GM12878 (cell line): ENCODE results near the gene SESN3. TPM values are rescaled to one million over a fixed set of nuclear protein-coding genes. Genes with fewer than 3 reads are reported as not detected.
A peak's percentile ranks its signal among the peaks of the same experiment; 100 is the strongest.
"Not testable (repeated sequence)": the region's sequence is repeated elsewhere in the genome, so short reads cannot be mapped to it uniquely, and the experiment has no call there.

Source experiments
- ATAC-seq: fragments of 200-7000 bp; cut with Tn5 transposase; 3 replicates; pipeline ENCODE4 v1.9.1; 2020; ENCODE audit warnings: mild to moderate bottlenecking, moderate library complexity
- BruUV-seq: library from RNA; stranded (reverse); fragments of 400-500 nt; replicated peaks from 2 replicates; lab custom pipeline; 2021; lab: Mats Ljungman, UMichigan
- CTCF ChIA-PET: fragments of 300-600 bp; sonication (Branson Sonifier 250); formaldehyde crosslinking; extraction: SDS; loops from one replicate; lab custom pipeline; 2021; ENCODE audit warnings: inconsistent platforms; lab: Yijun Ruan, JAX
- POLR2A ChIA-PET: fragments of 350-600 bp; formaldehyde crosslinking; extraction: SDS; loops from one replicate; lab custom pipeline; 2021; ENCODE audit warnings: inconsistent platforms; lab: Charles Lee
- RAD21 ChIA-PET: fragments of 300-600 bp; sonication (Branson Sonifier 250); formaldehyde crosslinking; loops from one replicate; lab custom pipeline; 2023; ENCODE audit warnings: antibody characterized with exemption; ENCODE audit not compliant: unreplicated experiment; lab: Charles Lee
- SMC1A ChIA-PET: fragments of 300-600 bp; sonication (Branson Sonifier 250); formaldehyde crosslinking; loops from one replicate; lab custom pipeline; 2023; ENCODE audit not compliant: unreplicated experiment, uncharacterized antibody; lab: Charles Lee
- DNase-seq: peaks from one replicate; pipeline ENCODE4 v3.0.0-alpha.2; 2011; ENCODE audit warnings: low read depth, low spot score
- FAIRE-seq: peaks from 3 replicates; lab custom pipeline; 2011; peaks lifted over from hg19 to GRCh38; lab: Jason Lieb, UNC
- H2AFZ ChIP-seq: 2 replicates; pipeline ENCODE4 v1.6.0; 2011; ENCODE audit warnings: low read depth, low read length, control low read depth; ENCODE audit not compliant: control insufficient read depth
- H3K27ac ChIP-seq: 2 replicates; pipeline ENCODE4 v1.5.1; 2011; ENCODE audit warnings: control low read depth; ENCODE audit not compliant: control insufficient read depth, insufficient read depth
- H3K27me3 ChIP-seq, 2 experiments: replicated peaks in 1 of 2; 2 replicates each; pipeline versions ENCODE4 v1.6.0 to v1.6.1; 2011; ENCODE audit warnings: low read length in 1 of 2; ENCODE audit not compliant: control insufficient read depth in 2 of 2, insufficient read depth in 2 of 2
- H3K36me3 ChIP-seq, 2 experiments: 2 replicates each; pipeline ENCODE4 v1.5.1; 2011; ENCODE audit warnings: low read length in 1 of 2; ENCODE audit not compliant: control insufficient read depth in 2 of 2, insufficient read depth in 2 of 2
- H3K4me1 ChIP-seq: 2 replicates; pipeline ENCODE4 v1.6.1; 2011; ENCODE audit warnings: mild to moderate bottlenecking, low read length, moderate library complexity, mixed read lengths; ENCODE audit not compliant: control insufficient read depth, insufficient read depth
- H3K4me2 ChIP-seq: 2 replicates; pipeline ENCODE4 v1.6.0; 2011; ENCODE audit warnings: control low read depth; ENCODE audit not compliant: control insufficient read depth, insufficient read depth
- H3K4me3 ChIP-seq: fragments of 200-600 bp; sonication (generic); 2 replicates; pipeline ENCODE4 v1.5.1; 2016
- H3K79me2 ChIP-seq: 2 replicates; pipeline ENCODE4 v1.6.0; 2011; ENCODE audit warnings: low read length; ENCODE audit not compliant: control insufficient read depth, insufficient read depth
- H3K9ac ChIP-seq: 2 replicates; pipeline ENCODE4 v1.8.0; 2011; ENCODE audit warnings: low read length, control low read depth, mixed read lengths; ENCODE audit not compliant: control insufficient read depth, insufficient read depth
- H3K9me3 ChIP-seq: replicated peaks from 3 replicates; pipeline ENCODE4 v1.5.1; 2011; ENCODE audit warnings: mild to moderate bottlenecking, low read length; ENCODE audit not compliant: control insufficient read depth, insufficient read depth
- H4K20me1 ChIP-seq: 2 replicates; pipeline ENCODE4 v1.6.0; 2011; ENCODE audit not compliant: control insufficient read depth, insufficient read depth
- BACH1 ChIP-seq: fragments of 450-650 bp; IDR thresholded peaks from 2 replicates; pipeline ENCODE4 v1.6.1; 2017; ENCODE audit warnings: mild to moderate bottlenecking, borderline replicate concordance
- CBX5 ChIP-seq: sonication (generic); IDR thresholded peaks from 2 replicates; pipeline ENCODE4 v1.6.1; 2016; ENCODE audit warnings: low read depth, moderate library complexity, mild to moderate bottlenecking, inconsistent platforms
- CREB1 ChIP-seq: IDR thresholded peaks from 2 replicates; pipeline ENCODE4 v1.6.1; 2012; ENCODE audit warnings: low read depth, mild to moderate bottlenecking, inconsistent platforms
- HDAC6 ChIP-seq: fragments of 200-600 bp; sonication (generic); IDR thresholded peaks from one replicate; pipeline ENCODE4 v1.8.0; 2017; ENCODE audit warnings: antibody characterized with exemption; ENCODE audit not compliant: unreplicated experiment
- MEF2B ChIP-seq: fragments of 450-650 bp; IDR thresholded peaks from 2 replicates; pipeline ENCODE4 v1.6.1; 2018; ENCODE audit warnings: mild to moderate bottlenecking, moderate library complexity; ENCODE audit not compliant: partially characterized antibody, poor library complexity, severe bottlenecking
- PKNOX1 ChIP-seq: fragments of 450-650 bp; IDR thresholded peaks from 2 replicates; pipeline ENCODE4 v1.6.1; 2016; ENCODE audit warnings: mild to moderate bottlenecking
- RFX5 ChIP-seq: IDR thresholded peaks from 2 replicates; pipeline ENCODE4 v1.6.1; 2011; ENCODE audit warnings: low read depth, low read length, improper control_type of control experiment
- STAT1 ChIP-seq: fragments of 450-650 bp; conservative IDR thresholded peaks from 2 replicates; pipeline ENCODE4 v1.6.1; 2014; ENCODE audit warnings: antibody characterized with exemption, mild to moderate bottlenecking
- WGBS: methylation state at CpG from one replicate; pipeline ENCODE4 v1.1.6; 2016; ENCODE audit warnings: low lambda C conversion rate; ENCODE audit not compliant: insufficient replicate concordance, insufficient coverage; ENCODE audit errors: missing lambda C conversion rate; 5-methylcytosine and 5-hydroxymethylcytosine counted together
- in situ Hi-C: fragments of 300-500 bp; cut with MboI; formaldehyde crosslinking; loops from 9 replicates; pipeline ENCODE4 v1.14.3; 2018; ENCODE audit warnings: mixed read lengths
- intact Hi-C: fragments of 100-400 bp; cut with micrococcal nuclease; formaldehyde crosslinking; loops from one replicate; pipeline ENCODE4 v1.14.2; 2022; ENCODE audit not compliant: unreplicated experiment
- polyA plus RNA-seq, 11 experiments: library from polyadenylated mRNA; depleted of rRNA in 4 of 11; unstranded in 6 of 11; stranded (reverse) in 5 of 11; fragments of >200 nt; fragmentation: Nextera tagmentation in 4 of 11; fragmentation: Illumina TruSeq in 1 of 11; extraction: Ambion mirVana in 4 of 11; extraction: Trizol in 1 of 11; gene quantifications; 1 replicate in 1 of 11; 2 replicates in 10 of 11; pipeline versions ENCODE4 v1.2.1 to v1.2.3, GENCODE V29; 2011 to 2016; ENCODE audit warnings: inconsistent platforms in 2 of 11, missing spikeins in 2 of 11, low read depth in 1 of 11
- total RNA-seq, 4 experiments: library from RNA; depleted of rRNA in 3 of 4; stranded (reverse); fragments of >200 nt in 3 of 4; fragmentation: Illumina TruSeq in 1 of 4; extraction: Trizol in 1 of 4; gene quantifications; 2 replicates each; pipeline versions ENCODE4 v1.2.1 to v1.2.3, GENCODE V29; 2013 to 2021

Gene SESN3
- total and polyA plus RNA-seq, 10 of the 15 experiments (the other 5 are each of a cell fraction or from before 2014, with no cell fraction given), result 0.64 to 6.7 (median 3.0) TPM

DNA sequence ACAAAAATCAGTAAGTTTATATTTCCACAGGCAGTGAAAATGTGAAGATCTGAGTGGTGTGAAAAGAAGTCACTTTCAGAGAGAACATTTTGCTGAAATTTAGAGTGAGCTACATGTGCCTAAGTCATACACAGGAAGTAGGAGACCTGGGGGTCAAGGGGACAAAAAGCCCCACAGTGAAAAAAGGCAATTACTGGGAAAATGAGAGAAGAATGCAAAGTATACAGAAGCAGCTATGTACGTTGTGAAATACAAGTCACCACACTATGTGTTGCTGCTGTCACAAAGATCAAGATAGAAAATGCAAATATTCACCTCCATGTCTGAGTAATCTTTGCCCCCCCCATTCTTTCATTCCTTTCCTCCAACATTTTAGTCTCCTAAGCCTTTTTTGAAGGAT lies 21.6 kb upstream of the SESN3 start (continued):
- TF ChIP-seq MEF2B (no peak), CBX5 (no peak), CREB1 (no peak), STAT1 (no peak), RFX5 (0 out of 2 replicates have a peak, but pooled peaks have one; percentile 35), BACH1 (no peak), PKNOX1 (no peak), HDAC6 (no peak)

- H3K9me3 ChIP-seq, ATAC-seq, H3K9ac ChIP-seq, H3K79me2 ChIP-seq, H3K4me2 ChIP-seq, FAIRE-seq, BruUV-seq, H2AFZ ChIP-seq, H3K27me3 ChIP-seq, in situ Hi-C loops, H3K36me3 ChIP-seq, H4K20me1 ChIP-seq, H3K27ac ChIP-seq, H3K4me3 ChIP-seq, DNase-seq: not testable (repeated sequence)
- CTCF ChIA-PET, result interaction anchor here (0.7 to 6.0 kb wide), 7 partner anchors 8 to 126 kb away, joined by 3 to 49 read pairs (median 3); partner anchors contain the start of gene SESN3
- intact Hi-C loops, result loop anchor here (10.0 kb wide), 1 partner anchor 1727 kb away; no protein-coding TSS in a partner anchor
- SMC1A ChIA-PET, result interaction anchor here (0.5 to 12.4 kb wide), 11 partner anchors 13 to 463 kb away, joined by 3 to 261 read pairs (median 7); partner anchors contain the start of gene SESN3
- RAD21 ChIA-PET, result interaction anchor here (0.7 to 7.2 kb wide), 5 partner anchors 8 to 454 kb away, joined by 3 to 195 read pairs (median 27); partner anchors contain the start of gene SESN3
- 89% methylated on average over 6 of the region's 6 CpGs for WGBS
- POLR2A ChIA-PET, result interaction anchor here (1.3 to 8.0 kb wide), 3 partner anchors 8 to 97 kb away, joined by 3 to 160 read pairs (median 55); partner anchors contain the start of gene SESN3
- peaks cover 55% of the 10 kb centered on the region for H3K4me1 ChIP-seq
Measured at GRCh38 chr11:95251896-95252295, 20.9 kb upstream of the SESN3 start.
